ENCODE results near the gene MICA.
A peak's percentile ranks its signal among the peaks of the same experiment; 100 is the strongest.
"Not testable (repeated sequence)": the region's sequence is repeated elsewhere in the genome, so short reads cannot be mapped to it uniquely, and the experiment has no call there.

The MICA gene

DNA sequence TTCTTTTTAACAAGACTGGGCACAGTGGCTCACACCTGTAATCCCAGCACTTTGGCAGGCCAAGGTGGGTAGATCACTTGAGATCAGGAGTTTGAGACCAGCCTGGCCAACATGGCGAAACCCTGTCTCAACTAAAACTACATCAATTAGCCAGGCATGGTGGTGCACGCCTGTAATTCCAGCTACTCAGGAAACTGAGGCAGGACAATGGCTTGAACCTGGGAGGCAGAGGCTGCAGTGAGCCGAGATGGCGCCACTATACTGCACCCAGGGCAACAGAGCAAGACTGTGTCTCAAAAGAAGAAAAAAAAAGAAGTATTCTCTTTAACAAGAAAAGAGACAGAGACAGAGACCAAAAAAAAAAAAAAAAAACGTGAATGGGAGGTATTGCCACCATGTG lies 56.5 kb downstream of the MICA start:
- not testable (repeated sequence) for DNase-seq

DNA sequence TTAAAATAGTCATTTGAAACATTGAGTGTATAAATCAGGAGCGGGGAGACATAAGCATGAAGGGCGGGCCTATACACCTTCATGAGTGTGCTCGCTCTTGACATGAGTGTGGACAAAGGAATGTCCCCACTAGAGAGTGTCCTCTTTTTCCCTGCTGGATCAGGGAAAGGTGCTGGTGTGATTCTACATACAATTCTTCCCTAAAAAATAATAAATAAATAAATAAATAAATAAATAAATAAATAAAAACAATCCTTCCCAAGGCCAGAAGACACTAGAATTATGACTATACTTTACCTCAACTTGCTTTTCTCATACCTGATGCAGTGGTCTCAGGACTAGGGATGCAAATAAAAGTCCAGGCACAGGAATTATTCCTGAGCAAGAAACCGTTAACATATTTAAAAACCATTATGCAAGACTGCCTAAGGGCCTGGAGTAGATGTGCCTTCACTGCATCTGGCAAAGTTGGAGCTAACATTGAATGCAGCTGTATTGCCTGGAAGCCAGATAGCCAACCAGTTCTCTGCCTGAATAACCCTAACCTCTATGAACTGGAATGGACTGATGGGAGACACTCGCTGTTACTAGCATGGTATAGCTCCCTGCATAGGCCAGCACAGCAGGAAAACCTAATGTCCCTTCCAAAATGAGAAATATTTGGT lies 57.1 kb downstream of the MICA start:
- no peak for DNase-seq

- no peak for DNase-seq
These were observed 58.9 kb downstream of the MICA start for GRCh38 chr6:31462026-31462963.

- DNase-seq, result peak in 47 of 51 donors; percentile 2 to 87 (median 59)
These were observed 59.8 kb downstream of the MICA start for GRCh38 chr6:31462964-31463870.

GRCh38 chr6:31464252-31465184 lies 61.1 kb downstream of the MICA start:
- DNase-seq, result no peak

Data from hypothalamus (tissue), 51 donors.